T-cell (primary cell): ENCODE data around the gene C11orf71. TPM values are rescaled to one million over a fixed set of nuclear protein-coding genes. Genes with fewer than 3 reads are reported as not detected.
A peak's percentile ranks its signal among the peaks of the same experiment; 100 is the strongest.

ENCODE experiments used
- ATAC-seq, 4 experiments: fragments of 200-7000 bp in 3 of 4; fragments of 150-1000 bp in 1 of 4; cut with Tn5 transposase; replicated peaks in 1 of 4; 1 replicate in 3 of 4; 2 replicates in 1 of 4; pipeline ENCODE4 v1.10.0; 2021; ENCODE audit warnings: moderate library complexity in 3 of 4, mild to moderate bottlenecking in 2 of 4, moderate number of reproducible peaks in 1 of 4
- CTCF ChIA-PET, 2 donors: fragments of 300-600 bp; sonication (Branson Sonifier 250); formaldehyde crosslinking; loops; one replicate each; lab custom pipeline; 2022; ENCODE audit warnings: antibody characterized with exemption in 2 of 2; lab: Charles Lee
- POLR2A ChIA-PET, 2 donors: fragments of 300-600 bp; sonication (Branson Sonifier 250); formaldehyde crosslinking; loops; one replicate each; lab custom pipeline; 2022; ENCODE audit warnings: antibody characterized with exemption in 2 of 2; lab: Charles Lee
- DNase-seq, 35 experiments: peaks; one replicate each; pipeline versions ENCODE4 v3.0.0 to v3.0.0-alpha.2; 2013 to 2023
- H3K27ac ChIP-seq: one replicate; pipeline ENCODE4 v1.5.1; 2013; ENCODE audit warnings: low read length
- H3K27me3 ChIP-seq, 2 experiments: replicated peaks in 1 of 2; 1 replicate in 1 of 2; 2 replicates in 1 of 2; pipeline versions ENCODE4 v1.6.1 to v1.7.0; 2013; ENCODE audit warnings: low read length in 1 of 2, mixed read lengths in 1 of 2; ENCODE audit not compliant: control insufficient read depth in 2 of 2, insufficient read depth in 2 of 2; ENCODE audit errors: extremely low read depth in 1 of 2
- H3K36me3 ChIP-seq, 2 donors: 1 replicate in 1 of 2; 2 replicates in 1 of 2; pipeline versions ENCODE4 v1.6.1 to v1.7.0; 2013; ENCODE audit warnings: low read length in 1 of 2; ENCODE audit not compliant: control insufficient read depth in 2 of 2, insufficient read depth in 1 of 2; ENCODE audit errors: extremely low read depth in 1 of 2
- H3K4me1 ChIP-seq, 2 experiments: 1 replicate in 1 of 2; 2 replicates in 1 of 2; pipeline versions ENCODE4 v1.6.1 to v1.7.0; 2013; ENCODE audit warnings: low read length in 2 of 2, mixed read lengths in 1 of 2; ENCODE audit not compliant: insufficient read depth in 2 of 2, control insufficient read depth in 1 of 2; ENCODE audit errors: extremely low read depth in 1 of 2
- H3K4me3 ChIP-seq, 2 donors: 1 replicate in 1 of 2; 2 replicates in 1 of 2; pipeline versions ENCODE4 v1.5.1 to v1.7.0; 2013; ENCODE audit warnings: mild to moderate bottlenecking in 2 of 2, low read length in 1 of 2, moderate library complexity in 1 of 2; ENCODE audit not compliant: control insufficient read depth in 1 of 2; ENCODE audit errors: extremely low read depth in 1 of 2
- H3K9me3 ChIP-seq: 2 replicates; pipeline ENCODE4 v1.7.0; 2013
- H3K27ac Mint-ChIP-seq, 2 donors: one replicate each; pipeline ENCODE4 v1.8.0; 2020 to 2021; ENCODE audit warnings: mild to moderate bottlenecking in 2 of 2, mixed read lengths in 2 of 2
- H3K27me3 Mint-ChIP-seq, 2 donors: one replicate each; pipeline ENCODE4 v1.8.0; 2021 to 2022; ENCODE audit warnings: mixed read lengths in 2 of 2
- H3K36me3 Mint-ChIP-seq: one replicate; pipeline ENCODE4 v1.8.0; 2021; ENCODE audit warnings: mixed read lengths
- H3K4me1 Mint-ChIP-seq, 3 donors: one replicate each; pipeline ENCODE4 v1.8.0; 2020 to 2022; ENCODE audit warnings: mixed read lengths in 3 of 3, mild to moderate bottlenecking in 1 of 3
- H3K4me3 Mint-ChIP-seq, 3 donors: one replicate each; pipeline ENCODE4 v1.8.0; 2020 to 2022; ENCODE audit warnings: mild to moderate bottlenecking in 3 of 3, mixed read lengths in 3 of 3, moderate library complexity in 3 of 3
- H3K9me3 Mint-ChIP-seq, 3 donors: one replicate each; pipeline ENCODE4 v1.8.0; 2020 to 2022; ENCODE audit warnings: mixed read lengths in 3 of 3
- WGBS: methylation state at CpG from one replicate; pipeline ENCODE4 v1.1.5; 2013; ENCODE audit warnings: missing lambda C conversion rate; ENCODE audit not compliant: insufficient coverage; 5-methylcytosine and 5-hydroxymethylcytosine counted together
- total RNA-seq, 35 experiments: library from RNA in 6 of 35; stranded (reverse) in 6 of 35; fragments of 120-200 nt in 1 of 35; gene quantifications; one replicate each; pipeline versions ENCODE4 v1.2.1 to v1.2.4 and lab custom pipeline; 2013 to 2026

C11orf71 gene
- total RNA-seq, 5 donors from 2014 or later (not counting 1 experiment from before 2014, with no cell fraction given): 8.2 to 15.2 (median 12.1) TPM

- POLR2A ChIA-PET: no interaction called here
- ATAC-seq (no peak), DNase-seq (no peak)
- H3K27me3 Mint-ChIP-seq: no peaks in the 10 kb centered on the region
- Histone ChIP-seq H3K27ac (no peak overlapping the region), H3K27me3 (no peaks in the 10 kb centered on the region), H3K4me3 (no peak overlapping the region), H3K9me3 (no peaks in the 10 kb centered on the region), H3K36me3 (peaks cover 0 to 18% of the 10 kb centered on the region in 2 donors), H3K4me1 (no peaks in the 10 kb centered on the region)
- no peaks in the 10 kb centered on the region for H3K4me1 Mint-ChIP-seq
- CTCF ChIA-PET: no interaction called here
- H3K4me3 Mint-ChIP-seq: no peak overlapping the region
- H3K27ac Mint-ChIP-seq: no peak overlapping the region
- H3K9me3 Mint-ChIP-seq: no peaks in the 10 kb centered on the region
- H3K36me3 Mint-ChIP-seq: peaks cover 7% of the 10 kb centered on the region
- WGBS: 98% methylated on average over 5 of the region's 10 CpGs
Observed at GRCh38 chr11:114413958-114414357, 13.6 kb upstream of the C11orf71 start.

- H3K9me3 Mint-ChIP-seq: no peaks in the 10 kb centered on the region
- H3K27me3 Mint-ChIP-seq: no peaks in the 10 kb centered on the region
- peaks cover 0 to 22% of the 10 kb centered on the region in 2 donors for H3K36me3 ChIP-seq
- H3K9me3 ChIP-seq: no peaks in the 10 kb centered on the region
- H3K36me3 Mint-ChIP-seq: peaks cover 9% of the 10 kb centered on the region
- H3K4me3 Mint-ChIP-seq: no peak overlapping the region
- no peaks in the 10 kb centered on the region for H3K4me1 Mint-ChIP-seq
- WGBS: no CpG with 5 or more reads among the region's 4 CpGs
- no peaks in the 10 kb centered on the region for H3K4me1 ChIP-seq
- H3K27ac ChIP-seq: no peak overlapping the region
- no peak overlapping the region for H3K4me3 ChIP-seq
- ChIA-PET POLR2A (no interaction called here), CTCF (no interaction called here)
- DNase-seq: no peak
- ATAC-seq: no peak
- H3K27me3 ChIP-seq: no peaks in the 10 kb centered on the region
- H3K27ac Mint-ChIP-seq: no peak overlapping the region
Observed at GRCh38 chr11:114412946-114413345, 12.6 kb upstream of the C11orf71 start.

- Mint-ChIP-seq H3K4me1 (peaks cover 67 to 73% (median 69%) of the 10 kb centered on the region in 3 donors), H3K27me3 (no peaks in the 10 kb centered on the region), H3K27ac (peak overlapping the region; percentile 99), H3K4me3 (peak overlapping the region; percentile 95 to 97 (median 95)), H3K9me3 (no peaks in the 10 kb centered on the region), H3K36me3 (peaks cover 23% of the 10 kb centered on the region)
- no CpG with 5 or more reads among the region's 4 CpGs for whole genome bisulfite sequencing
- H3K36me3 ChIP-seq: peaks cover 0 to 31% of the 10 kb centered on the region in 2 donors
- H3K4me1 ChIP-seq: peaks cover 9 to 17% of the 10 kb centered on the region in 2 experiments
- CTCF ChIA-PET: no interaction called here
- H3K9me3 ChIP-seq: no peaks in the 10 kb centered on the region
- H3K4me3 ChIP-seq: peak overlapping the region; percentile 88 to 94
- peak overlapping the region; percentile 95 for H3K27ac ChIP-seq
- peak in 1 of 35 experiments; percentile 8 for DNase-seq
- POLR2A ChIA-PET: no interaction called here
- ATAC-seq: no peak
- no peaks in the 10 kb centered on the region for H3K27me3 ChIP-seq
Observed at GRCh38 chr11:114401311-114401710, 1.0 kb upstream of the C11orf71 start.

GRCh38 chr11:114400915-114401223 is 558 bp upstream of the C11orf71 start:
- H3K4me3 ChIP-seq: peak overlapping the region; percentile 88 to 94
- no peak for ATAC-seq

GRCh38 chr11:114399490-114400215 is 658 bp downstream of the C11orf71 start:
- no peak for DNase-seq
- H3K4me1 Mint-ChIP-seq: peaks cover 53 to 59% (median 57%) of the 10 kb centered on the region in 3 donors
- peak overlapping the region; percentile 95 to 97 (median 95) for H3K4me3 Mint-ChIP-seq
- H3K27me3 ChIP-seq: no peaks in the 10 kb centered on the region
- ATAC-seq: peak; percentile 10 to 18 (median 16)
- CTCF ChIA-PET: interaction anchor here in 1 of 2 donors (1.1 to 1.7 kb wide), 2 partner anchors 40 to 119 kb away, joined by 3 to 7 read pairs; partner anchors contain the start of gene REXO2
- H3K27ac ChIP-seq: peak overlapping the region; percentile 95
- peaks cover 9 to 17% of the 10 kb centered on the region in 2 experiments for H3K4me1 ChIP-seq
- 3% methylated on average over 23 of the region's 29 CpGs for WGBS
- no peaks in the 10 kb centered on the region for H3K27me3 Mint-ChIP-seq
- H3K36me3 Mint-ChIP-seq: peaks cover 14% of the 10 kb centered on the region
- H3K27ac Mint-ChIP-seq: peak overlapping the region; percentile 99
- peaks cover 0 to 15% of the 10 kb centered on the region in 2 donors for H3K36me3 ChIP-seq
- peak overlapping the region; percentile 88 to 94 for H3K4me3 ChIP-seq
- H3K9me3 ChIP-seq: no peaks in the 10 kb centered on the region
- POLR2A ChIA-PET: interaction anchor here in 1 of 2 donors (0.5 kb wide), 1 partner anchor 199 kb away, joined by 3 read pairs; no protein-coding TSS in a partner anchor
- H3K9me3 Mint-ChIP-seq: no peaks in the 10 kb centered on the region

More at GRCh38 chr11:114400915-114401223, 558 bp upstream of the C11orf71 start:
- peaks cover 20% of the 10 kb centered on the region for H3K36me3 Mint-ChIP-seq
- H3K9me3 Mint-ChIP-seq: no peaks in the 10 kb centered on the region
- Histone ChIP-seq H3K36me3 (peaks cover 0 to 26% of the 10 kb centered on the region in 2 donors), H3K9me3 (no peaks in the 10 kb centered on the region), H3K27me3 (no peaks in the 10 kb centered on the region), H3K4me1 (peaks cover 9 to 17% of the 10 kb centered on the region in 2 experiments), H3K27ac (peak overlapping the region; percentile 95)
- H3K27ac Mint-ChIP-seq: peak overlapping the region; percentile 99
- no peaks in the 10 kb centered on the region for H3K27me3 Mint-ChIP-seq
- peak overlapping the region; percentile 95 to 97 (median 95) for H3K4me3 Mint-ChIP-seq
- H3K4me1 Mint-ChIP-seq: peaks cover 64 to 69% (median 69%) of the 10 kb centered on the region in 3 donors
- DNase-seq: no peak
- ChIA-PET POLR2A (interaction anchor here (0.6 to 1.0 kb wide), 4 partner anchors 38 to 1885 kb away, joined by 3 to 5 read pairs (median 4); partner anchors contain the start of gene REXO2 (in 2 of the 2)), CTCF (interaction anchor here (0.6 to 1.7 kb wide), 4 partner anchors 38 to 504 kb away, joined by 3 to 7 read pairs (median 3); partner anchors contain the start of gene REXO2 (in 1 of the 2))
- 0% methylated on average over 5 of the region's 8 CpGs for WGBS

GRCh38 chr11:114398303-114398920 is 1.9 kb downstream of the C11orf71 start:
- ChIA-PET CTCF (interaction anchor here in 1 of 2 donors (0.6 kb wide), 1 partner anchor 48 kb away, joined by 4 read pairs; no protein-coding TSS in a partner anchor), POLR2A (interaction anchor here in 1 of 2 donors (0.6 to 0.7 kb wide), 2 partner anchors 17 to 242 kb away, joined by 3 to 8 read pairs; no protein-coding TSS in a partner anchor)
- H3K27me3 ChIP-seq: no peaks in the 10 kb centered on the region
- no peaks in the 10 kb centered on the region for H3K27me3 Mint-ChIP-seq
- no peak overlapping the region for H3K4me3 ChIP-seq
- H3K4me3 Mint-ChIP-seq: peak overlapping the region; percentile 95 to 97 (median 95)
- peaks cover 0 to 4% of the 10 kb centered on the region in 2 donors for H3K36me3 ChIP-seq
- H3K9me3 Mint-ChIP-seq: no peaks in the 10 kb centered on the region
- no peak overlapping the region for H3K27ac ChIP-seq
- H3K27ac Mint-ChIP-seq: no peak overlapping the region
- DNase-seq (no peak), ATAC-seq (no peak)
- H3K9me3 ChIP-seq: no peaks in the 10 kb centered on the region
- H3K4me1 Mint-ChIP-seq: peaks cover 43 to 49% (median 47%) of the 10 kb centered on the region in 3 donors
- peaks cover 9 to 17% of the 10 kb centered on the region in 2 experiments for H3K4me1 ChIP-seq
- WGBS: no CpG with 5 or more reads among the region's 4 CpGs
- H3K36me3 Mint-ChIP-seq: peaks cover 7% of the 10 kb centered on the region
